ENCODE results near the gene EVC2. TPM values are rescaled to one million over a fixed set of nuclear protein-coding genes. Genes with fewer than 3 reads are reported as not detected.

Gene EVC2
- total RNA-seq, 2 experiments from 2014 or later = 3.4 TPM; not detected in 1

- Histone ChIP-seq H3K4me3 (ENCODE audit: low read depth, low read length, poor library complexity, severe bottlenecking) (no peak overlapping the region), H3K36me3 (ENCODE audit: insufficient read depth, low read length) (no peaks in the 10 kb centered on the region), H3K4me2 (ENCODE audit: low read length) (no peak overlapping the region), H3K9me2 (ENCODE audit: insufficient read depth, low read length) (no peaks in the 10 kb centered on the region), H2AFZ (ENCODE audit: low read length) (no peak overlapping the region), H3K4me1 (ENCODE audit: insufficient read depth, low read length, poor library complexity, severe bottlenecking) (no peaks in the 10 kb centered on the region), H3K9me3 (ENCODE audit: low read length) (no peaks in the 10 kb centered on the region), H4K20me1 (ENCODE audit: insufficient read depth, low read length) (no peaks in the 10 kb centered on the region), H3K27ac (ENCODE audit: low read depth, low read length, poor library complexity, severe bottlenecking) (no peak overlapping the region), H3K79me2 (ENCODE audit: insufficient read depth, low read depth, low read length) (no peaks in the 10 kb centered on the region)
- intact Hi-C loops (cut with micrococcal nuclease; ENCODE audit: unreplicated experiment) = no loop called here
- TF ChIP-seq EZH2phosphoT487 (IDR thresholded peaks at IDR 0.05; ENCODE audit: borderline replicate concordance, low read depth, low read length) = no peak
- no peak for TF ChIP-seq CTCF (conservative IDR thresholded peaks at IDR 0.05; ENCODE audit: low read length)
- ChIA-PET POLR2A (no interaction called here), CTCF (ENCODE audit: unreplicated experiment) (no interaction called here)
- BruUV-seq (replicated peaks) = no TSS peak
- no peak for DNase-seq (ENCODE audit: low spot score)
Observed at GRCh38 chr4:5543681-5544080, 164.7 kb downstream of the EVC2 start.

GRCh38 chr4:5541169-5541568, 167.2 kb downstream of the EVC2 start:
- CTCF ChIA-PET (ENCODE audit: unreplicated experiment) = no interaction called here
- intact Hi-C loops (cut with micrococcal nuclease; ENCODE audit: unreplicated experiment) = no loop called here
- H3K79me2 ChIP-seq (ENCODE audit: insufficient read depth, low read depth, low read length) = no peaks in the 10 kb centered on the region
- H4K20me1 ChIP-seq (ENCODE audit: insufficient read depth, low read length) = no peaks in the 10 kb centered on the region
- no peak overlapping the region for H2AFZ ChIP-seq (ENCODE audit: low read length)
- H3K4me2 ChIP-seq (ENCODE audit: low read length) = no peak overlapping the region
- POLR2A ChIA-PET = no interaction called here
- no TSS peak for BruUV-seq (replicated peaks)
- DNase-seq (ENCODE audit: low spot score) = no peak
- TF ChIP-seq CTCF (conservative IDR thresholded peaks at IDR 0.05; ENCODE audit: low read length) = no peak
- no peaks in the 10 kb centered on the region for H3K4me1 ChIP-seq (ENCODE audit: insufficient read depth, low read length, poor library complexity, severe bottlenecking)
- H3K9me3 ChIP-seq (ENCODE audit: low read length) = no peaks in the 10 kb centered on the region
- H3K27ac ChIP-seq (ENCODE audit: low read depth, low read length, poor library complexity, severe bottlenecking) = no peak overlapping the region
- H3K9me2 ChIP-seq (ENCODE audit: insufficient read depth, low read length) = no peaks in the 10 kb centered on the region
- no peaks in the 10 kb centered on the region for H3K36me3 ChIP-seq (ENCODE audit: insufficient read depth, low read length)
- no peak overlapping the region for H3K4me3 ChIP-seq (ENCODE audit: low read depth, low read length, poor library complexity, severe bottlenecking)

GRCh38 chr4:5539584-5539983, 168.8 kb downstream of the EVC2 start:
- TF ChIP-seq EZH2phosphoT487 (IDR thresholded peaks at IDR 0.05; ENCODE audit: borderline replicate concordance, low read depth, low read length) (no peak), CTCF (conservative IDR thresholded peaks at IDR 0.05; ENCODE audit: low read length) (no peak)
- no peaks in the 10 kb centered on the region for H3K79me2 ChIP-seq (ENCODE audit: insufficient read depth, low read depth, low read length)
- no peaks in the 10 kb centered on the region for H3K4me1 ChIP-seq (ENCODE audit: insufficient read depth, low read length, poor library complexity, severe bottlenecking)
- no peak for DNase-seq (ENCODE audit: low spot score)
- H3K9me3 ChIP-seq (ENCODE audit: low read length) = no peaks in the 10 kb centered on the region
- POLR2A ChIA-PET = interaction anchor here (0.5 kb wide), 1 partner anchor 175 kb away, joined by 3 read pairs; no protein-coding TSS in a partner anchor
- intact Hi-C loops (cut with micrococcal nuclease; ENCODE audit: unreplicated experiment) = no loop called here
- H3K9me2 ChIP-seq (ENCODE audit: insufficient read depth, low read length) = no peaks in the 10 kb centered on the region
- H3K4me2 ChIP-seq (ENCODE audit: low read length) = no peak overlapping the region
- CTCF ChIA-PET (ENCODE audit: unreplicated experiment) = no interaction called here
- H3K27ac ChIP-seq (ENCODE audit: low read depth, low read length, poor library complexity, severe bottlenecking) = no peak overlapping the region
- H3K4me3 ChIP-seq (ENCODE audit: low read depth, low read length, poor library complexity, severe bottlenecking) = no peak overlapping the region
- no peak overlapping the region for H2AFZ ChIP-seq (ENCODE audit: low read length)
- BruUV-seq (replicated peaks) = no TSS peak
- H3K36me3 ChIP-seq (ENCODE audit: insufficient read depth, low read length) = no peaks in the 10 kb centered on the region
- no peaks in the 10 kb centered on the region for H4K20me1 ChIP-seq (ENCODE audit: insufficient read depth, low read length)
